Activated CD8-positive, alpha-beta memory T cell treated with anti-CD3 and anti-CD28 coated beads for 36 hours (primary cell): ENCODE data around the gene EEF1AKMT1. TPM values are rescaled to one million over a fixed set of nuclear protein-coding genes. Genes with fewer than 3 reads are reported as not detected.

Experiments used
- CTCF ChIA-PET: fragments of 350-600 bp; sonication (Branson Sonifier 250); formaldehyde crosslinking; loops from one replicate; lab custom pipeline; 2021; ENCODE audit warnings: antibody characterized with exemption; lab: Charles Lee
- POLR2A ChIA-PET: fragments of 350-600 bp; sonication (Branson Sonifier 250); formaldehyde crosslinking; loops from one replicate; lab custom pipeline; 2021; ENCODE audit warnings: antibody characterized with exemption; lab: Charles Lee
- total RNA-seq, 2 experiments: library from RNA; stranded (reverse); gene quantifications; one replicate each; pipeline ENCODE4 v1.2.3, GENCODE V29; 2021

The EEF1AKMT1 gene
- total RNA-seq, 2 experiments from 2014 or later: 19.6 to 21.3 TPM

DNA sequence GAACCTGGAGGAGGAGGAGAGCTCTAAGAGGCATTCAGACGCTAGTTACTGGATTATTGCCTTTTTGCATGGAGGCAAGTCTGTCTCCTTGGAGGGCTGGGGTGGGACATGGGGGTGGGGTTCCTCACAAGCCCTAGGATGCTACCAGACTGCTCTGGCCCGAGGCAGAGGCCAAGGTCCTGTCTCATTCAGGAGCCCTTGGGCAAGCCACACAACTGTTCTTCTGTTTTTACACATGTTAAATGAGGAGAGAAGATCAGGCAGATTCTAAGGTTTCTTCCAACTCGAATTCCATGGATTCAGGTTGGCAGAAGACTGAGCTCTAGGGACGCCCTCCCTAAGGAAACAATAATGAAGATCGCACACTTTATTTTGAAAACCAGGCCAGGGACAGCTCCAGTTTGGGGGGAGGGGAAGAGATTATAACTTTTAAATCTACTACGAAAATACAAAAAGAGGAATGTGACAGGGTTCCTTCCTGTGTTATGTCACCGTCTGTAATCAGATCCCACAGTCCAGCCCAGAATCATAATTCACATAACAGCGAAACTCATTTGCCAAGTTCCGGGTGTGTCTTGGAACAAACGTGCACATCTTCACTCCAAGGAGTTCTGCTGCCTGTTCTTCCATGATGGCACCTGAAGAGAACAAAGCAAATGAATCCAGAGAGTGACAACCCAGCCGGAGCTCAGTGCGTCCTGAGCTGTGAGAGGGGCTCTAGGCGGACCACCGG is 45.0 kb downstream of the EEF1AKMT1 start:
- CTCF ChIA-PET: no interaction called here
- POLR2A ChIA-PET: no interaction called here

DNA sequence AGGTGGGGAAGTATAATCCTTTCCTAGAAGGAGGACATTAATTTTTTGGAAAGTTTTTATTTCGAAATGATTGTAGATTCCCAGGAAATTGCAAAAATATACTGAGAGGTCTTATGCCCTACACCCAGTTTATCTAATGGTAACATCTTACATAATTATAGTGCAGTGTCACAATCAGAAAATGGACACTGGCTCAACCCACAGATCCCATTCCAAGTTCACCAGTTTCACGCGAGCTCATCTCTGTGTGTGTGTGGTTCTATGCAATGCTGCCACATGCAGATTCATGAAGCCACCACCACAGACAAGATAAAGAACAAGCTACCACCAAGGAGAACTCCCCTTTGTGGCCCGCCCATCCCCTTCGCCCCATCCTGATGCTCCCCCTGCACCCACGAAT is 45.9 kb downstream of the EEF1AKMT1 start:
- ChIA-PET POLR2A (no interaction called here), CTCF (no interaction called here)

DNA sequence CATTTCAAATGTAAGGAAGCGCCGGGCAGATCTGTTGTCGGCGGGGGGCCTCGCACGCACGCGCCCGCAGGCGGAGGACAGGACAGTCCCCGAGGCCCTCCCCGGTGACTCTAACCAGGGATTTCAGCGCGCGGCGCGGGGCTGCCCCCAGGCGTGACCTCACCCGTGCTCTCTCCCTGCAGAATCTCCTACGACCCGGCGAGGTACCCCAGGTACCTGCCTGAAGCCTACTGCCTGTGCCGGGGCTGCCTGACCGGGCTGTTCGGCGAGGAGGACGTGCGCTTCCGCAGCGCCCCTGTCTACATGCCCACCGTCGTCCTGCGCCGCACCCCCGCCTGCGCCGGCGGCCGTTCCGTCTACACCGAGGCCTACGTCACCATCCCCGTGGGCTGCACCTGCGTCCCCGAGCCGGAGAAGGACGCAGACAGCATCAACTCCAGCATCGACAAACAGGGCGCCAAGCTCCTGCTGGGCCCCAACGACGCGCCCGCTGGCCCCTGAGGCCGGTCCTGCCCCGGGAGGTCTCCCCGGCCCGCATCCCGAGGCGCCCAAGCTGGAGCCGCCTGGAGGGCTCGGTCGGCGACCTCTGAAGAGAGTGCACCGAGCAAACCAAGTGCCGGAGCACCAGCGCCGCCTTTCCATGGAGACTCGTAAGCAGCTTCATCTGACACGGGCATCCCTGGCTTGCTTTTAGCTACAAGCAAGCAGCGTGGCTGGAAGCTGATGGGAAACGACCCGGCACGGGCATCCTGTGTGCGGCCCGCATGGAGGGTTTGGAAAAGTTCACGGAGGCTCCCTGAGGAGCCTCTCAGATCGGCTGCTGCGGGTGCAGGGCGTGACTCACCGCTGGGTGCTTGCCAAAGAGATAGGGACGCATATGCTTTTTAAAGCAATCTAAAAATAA is 52.1 kb downstream of the EEF1AKMT1 start:
- ChIA-PET POLR2A (interaction anchor here (0.5 kb wide), 1 partner anchor 170 kb away, joined by 3 read pairs; no protein-coding TSS in a partner anchor), CTCF (no interaction called here)

DNA sequence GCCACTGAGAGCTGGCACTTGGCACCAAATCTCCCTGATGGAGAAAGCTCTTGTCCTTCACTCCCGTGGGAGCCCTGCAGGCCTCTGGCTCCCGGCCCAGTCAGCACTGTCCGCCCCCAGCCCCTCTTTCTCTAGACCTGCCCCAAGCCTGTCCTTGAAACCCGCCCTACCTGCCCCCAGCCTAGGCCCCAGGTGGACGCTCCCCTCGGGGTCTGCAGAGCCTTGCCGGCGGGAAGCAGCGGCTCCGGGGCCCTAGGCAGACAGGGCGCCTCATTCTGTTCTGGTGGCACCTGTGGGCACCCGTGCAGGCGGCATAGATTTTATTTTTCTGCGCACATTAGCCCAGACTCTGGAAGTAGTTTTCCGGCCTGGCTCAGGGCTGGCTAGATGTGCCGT is 52.7 kb downstream of the EEF1AKMT1 start:
- CTCF ChIA-PET: no interaction called here
- POLR2A ChIA-PET: interaction anchor here (0.6 kb wide), 1 partner anchor 193 kb away, joined by 3 read pairs; no protein-coding TSS in a partner anchor

DNA sequence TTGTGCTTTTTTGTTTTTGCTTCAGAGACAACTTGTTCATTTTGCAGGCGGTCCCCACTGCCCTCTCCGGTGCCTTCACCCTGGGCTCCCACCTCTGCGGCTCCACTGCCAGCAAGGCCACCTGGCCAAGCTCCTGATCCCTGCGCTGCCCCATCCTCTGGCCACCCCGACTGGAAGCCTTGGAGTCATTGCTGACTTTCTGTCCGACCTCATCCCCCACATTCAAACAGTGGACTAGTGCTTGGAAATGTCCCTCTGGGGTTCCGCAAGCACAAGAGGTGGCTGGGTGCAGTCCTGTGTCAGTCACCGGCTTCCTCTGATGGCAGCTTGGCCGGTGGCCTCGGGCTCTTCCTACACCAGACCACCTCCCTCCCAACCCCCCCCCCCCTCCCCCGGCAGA is 53.3 kb downstream of the EEF1AKMT1 start:
- CTCF ChIA-PET: no interaction called here
- POLR2A ChIA-PET: interaction anchor here (0.6 kb wide), 1 partner anchor 194 kb away, joined by 3 read pairs; no protein-coding TSS in a partner anchor

DNA sequence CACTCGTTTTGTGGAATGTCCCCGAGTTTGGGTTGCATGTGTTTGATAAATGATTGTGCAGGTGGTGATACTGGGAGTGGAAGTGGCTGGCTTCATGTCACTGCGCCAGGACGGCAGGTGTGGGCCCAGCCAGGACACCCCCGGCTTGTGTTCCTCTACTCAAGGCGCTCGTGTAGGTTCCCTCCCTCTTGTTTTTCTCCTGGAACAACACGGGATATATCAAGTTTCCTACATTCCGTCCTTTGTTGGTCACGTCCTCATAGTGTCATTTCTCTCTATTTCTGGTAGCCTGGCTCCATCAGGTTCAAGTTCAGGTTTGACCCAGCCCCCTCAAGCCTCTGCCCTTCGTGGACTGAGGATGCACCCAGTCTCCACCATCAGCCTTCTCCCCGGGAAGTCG is 54.0 kb downstream of the EEF1AKMT1 start:
- ChIA-PET CTCF (no interaction called here), POLR2A (no interaction called here)

DNA sequence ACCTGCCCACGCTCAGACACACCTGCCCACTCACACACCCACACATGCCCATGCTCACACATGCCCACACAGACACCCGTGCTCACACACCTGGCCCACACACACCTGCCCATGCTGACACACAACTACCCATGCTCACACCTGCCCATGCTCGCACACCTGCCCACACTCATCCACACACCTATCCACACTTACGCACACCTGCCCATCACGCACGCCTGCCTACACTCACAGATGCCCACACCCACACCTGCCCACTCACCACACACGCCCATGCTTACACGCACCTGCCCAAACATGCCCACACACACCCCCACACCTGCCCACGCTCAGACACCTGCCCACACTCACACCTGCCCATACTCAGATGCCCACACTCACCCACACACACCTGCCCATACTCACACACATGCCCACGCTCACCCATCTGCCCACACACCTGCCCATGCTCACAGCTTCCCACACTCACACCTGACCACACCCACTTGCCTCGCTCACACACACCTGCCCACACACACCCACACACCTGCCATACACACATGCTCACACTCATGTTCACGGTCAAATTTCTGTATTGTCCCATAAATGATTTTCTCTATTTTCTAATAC is 54.7 kb downstream of the EEF1AKMT1 start:
- CTCF ChIA-PET: no interaction called here
- POLR2A ChIA-PET: no interaction called here

DNA sequence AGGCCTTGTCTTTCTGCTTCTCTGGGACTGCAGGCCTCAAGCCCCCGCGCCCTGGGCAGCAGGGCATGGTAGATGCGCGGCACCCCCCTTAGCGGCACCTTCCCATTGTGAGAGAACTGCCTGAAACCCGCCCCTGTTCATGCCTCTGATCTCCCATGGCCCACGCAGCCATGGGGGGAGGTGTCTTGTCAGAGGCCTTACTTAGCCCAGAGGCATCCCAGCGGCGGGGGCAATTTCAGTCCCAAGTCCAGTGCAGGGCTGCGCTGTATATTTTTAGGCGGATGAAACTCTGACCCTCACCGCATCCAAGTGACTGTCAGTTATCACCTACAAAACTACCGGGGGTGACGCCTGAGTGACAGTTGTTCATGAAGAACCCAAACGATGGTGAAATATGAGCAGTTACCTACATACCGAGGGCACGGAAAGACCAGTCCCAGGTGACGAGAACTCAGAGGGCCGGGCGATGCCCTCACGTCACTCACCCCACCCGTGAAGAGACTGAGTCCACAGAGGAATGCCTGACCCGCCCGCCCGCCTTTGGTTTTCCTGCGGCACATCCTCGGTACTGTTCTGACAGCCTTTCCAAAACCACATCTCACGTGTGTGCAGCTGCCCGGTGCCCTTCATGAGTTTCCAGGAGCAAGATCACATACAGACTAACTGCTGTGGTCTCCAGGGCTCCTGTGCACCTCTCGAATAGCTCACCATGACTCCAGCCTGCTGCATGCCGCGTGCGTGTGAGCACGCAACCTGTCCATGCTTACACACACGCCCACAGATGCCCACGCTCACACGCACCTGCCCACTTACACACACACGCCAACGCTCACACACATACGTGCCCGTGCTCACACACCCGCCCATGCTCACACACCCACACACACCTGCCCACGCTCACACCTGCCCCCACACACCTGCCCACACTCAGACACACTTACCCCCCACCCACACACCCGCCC is 55.9 kb downstream of the EEF1AKMT1 start:
- CTCF ChIA-PET: no interaction called here
- POLR2A ChIA-PET: no interaction called here

DNA sequence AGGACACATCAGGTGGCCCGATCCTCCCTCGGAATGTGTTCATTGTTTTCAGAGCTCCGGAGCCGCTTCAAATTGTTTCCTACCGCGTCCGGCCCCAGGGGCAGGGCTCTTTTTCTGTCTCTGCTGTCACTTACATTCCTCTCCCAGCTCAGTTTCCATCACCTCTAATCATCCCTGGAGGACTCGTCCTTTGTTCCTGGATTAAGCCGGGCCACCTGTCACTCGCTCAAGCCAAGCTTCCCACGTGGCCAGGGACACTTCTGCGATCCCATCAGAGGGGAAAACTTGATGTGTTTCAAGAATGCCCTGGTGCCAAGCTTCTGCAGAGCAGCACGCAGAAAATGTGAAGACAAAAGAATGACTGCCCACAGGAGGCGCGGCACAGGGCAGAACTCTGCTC is 56.8 kb downstream of the EEF1AKMT1 start:
- ChIA-PET POLR2A (no interaction called here), CTCF (no interaction called here)

DNA sequence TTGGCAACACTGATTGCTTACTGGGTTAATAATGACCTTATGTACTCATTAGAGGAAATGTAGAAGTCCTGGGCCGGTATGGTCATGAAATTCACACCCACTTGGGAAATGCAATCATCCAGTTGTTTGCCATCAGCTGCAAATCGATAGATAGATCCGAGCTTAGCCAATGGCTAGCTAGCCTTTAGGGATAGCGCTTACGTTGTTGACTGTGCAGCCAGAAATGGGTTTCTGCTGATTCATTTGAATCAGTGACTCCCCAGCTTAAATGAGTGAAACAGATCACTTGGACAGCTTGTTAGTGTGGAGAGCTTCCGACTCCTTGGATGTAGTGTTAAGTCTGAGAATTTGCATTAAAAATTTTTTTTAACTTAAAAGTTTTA is 58.4 kb downstream of the EEF1AKMT1 start:
- ChIA-PET POLR2A (interaction anchor here (0.6 kb wide), 1 partner anchor 180 kb away, joined by 3 read pairs; no protein-coding TSS in a partner anchor), CTCF (interaction anchor here (0.7 to 1.4 kb wide), 3 partner anchors 10 to 113 kb away, joined by 3 read pairs; partner anchors contain the start of gene IL17D)

DNA sequence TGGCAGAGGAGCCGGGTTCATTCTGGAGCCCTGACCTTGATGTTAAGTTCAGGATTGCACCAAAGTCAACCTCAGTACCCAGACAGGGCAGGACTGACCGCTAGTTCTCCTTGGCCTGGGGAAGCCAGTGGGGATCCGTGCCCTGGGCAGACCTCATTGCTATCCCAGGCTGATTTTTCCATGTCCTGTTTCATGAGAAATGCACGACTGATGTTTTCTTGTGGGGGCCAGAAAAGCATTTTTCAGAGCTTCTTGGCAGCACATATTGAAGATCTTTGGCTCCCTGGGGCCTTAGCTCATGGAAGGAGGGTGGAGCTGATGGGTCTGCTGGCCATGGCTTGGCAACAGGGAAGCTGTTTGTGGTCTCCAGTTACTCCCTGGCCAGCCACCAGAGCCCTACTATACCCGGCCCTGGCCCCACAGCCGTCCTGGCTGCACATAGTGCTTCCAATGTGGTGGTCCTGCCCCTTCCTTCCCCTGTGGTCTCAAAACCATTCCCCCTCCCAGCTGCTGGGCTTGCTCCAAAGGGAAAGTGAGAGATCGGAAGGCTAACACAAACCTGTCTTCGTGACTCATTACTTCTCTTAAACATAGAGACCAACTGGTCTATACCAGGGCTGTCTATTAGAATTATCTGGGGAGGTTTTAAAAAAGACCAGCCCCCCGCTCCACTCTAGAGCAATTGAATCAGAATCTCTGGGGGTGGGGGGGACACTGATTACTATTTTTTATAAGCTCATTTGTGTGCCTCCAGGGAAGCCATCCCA is 59.0 kb downstream of the EEF1AKMT1 start:
- ChIA-PET POLR2A (interaction anchor here (0.5 kb wide), 1 partner anchor 532 kb away, joined by 3 read pairs; no protein-coding TSS in a partner anchor), CTCF (interaction anchor here (1.0 to 1.4 kb wide), 2 partner anchors 11 to 113 kb away, joined by 3 read pairs; partner anchors contain the start of gene IL17D)

DNA sequence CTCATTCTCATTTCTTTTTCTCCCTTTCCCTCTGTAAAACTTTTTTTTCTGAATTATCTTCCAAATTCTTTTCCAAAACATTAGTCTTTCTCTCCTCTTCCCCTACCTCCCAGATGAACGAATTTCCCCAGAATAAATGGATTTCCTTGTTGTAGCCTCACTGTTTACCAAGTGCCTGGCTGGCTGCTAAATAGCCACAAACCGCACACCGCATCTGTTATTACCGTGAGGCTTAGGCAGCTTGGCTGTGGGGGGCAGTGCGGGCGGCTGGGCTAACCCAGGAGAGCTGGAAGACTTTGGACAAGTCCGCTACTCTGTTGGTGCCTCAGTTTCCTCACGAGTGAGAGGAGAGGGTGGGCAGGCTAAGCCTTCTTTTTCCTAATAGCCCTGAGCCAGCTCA is 59.6 kb downstream of the EEF1AKMT1 start:
- POLR2A ChIA-PET: interaction anchor here (0.5 kb wide), 1 partner anchor 531 kb away, joined by 3 read pairs; no protein-coding TSS in a partner anchor
- CTCF ChIA-PET: interaction anchor here (1.0 to 1.4 kb wide), 2 partner anchors 11 to 114 kb away, joined by 3 read pairs; partner anchors contain the start of gene IL17D

DNA sequence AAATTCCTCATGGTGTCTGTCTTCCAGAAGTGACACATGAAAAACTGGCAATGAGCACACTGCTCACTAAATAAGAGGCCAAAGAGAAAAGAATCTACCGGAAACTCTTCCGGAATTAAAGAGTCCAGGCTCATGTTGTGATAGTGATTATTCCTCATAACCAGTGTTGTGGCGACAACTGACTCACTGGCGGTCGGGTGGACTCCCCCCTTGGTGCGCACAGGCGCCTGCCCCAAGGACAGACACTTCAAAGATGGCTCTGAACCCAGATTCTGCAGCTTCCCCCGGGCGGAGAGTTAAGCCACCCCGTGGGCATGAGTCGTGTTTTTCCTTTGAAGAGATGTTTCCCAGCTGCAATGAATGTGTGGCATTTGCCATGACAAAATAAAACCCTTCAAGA is 60.0 kb downstream of the EEF1AKMT1 start:
- CTCF ChIA-PET: interaction anchor here (1.0 kb wide), 2 partner anchors 10 to 109 kb away, joined by 3 to 4 read pairs; partner anchors contain the start of gene IL17D
- POLR2A ChIA-PET: no interaction called here

DNA sequence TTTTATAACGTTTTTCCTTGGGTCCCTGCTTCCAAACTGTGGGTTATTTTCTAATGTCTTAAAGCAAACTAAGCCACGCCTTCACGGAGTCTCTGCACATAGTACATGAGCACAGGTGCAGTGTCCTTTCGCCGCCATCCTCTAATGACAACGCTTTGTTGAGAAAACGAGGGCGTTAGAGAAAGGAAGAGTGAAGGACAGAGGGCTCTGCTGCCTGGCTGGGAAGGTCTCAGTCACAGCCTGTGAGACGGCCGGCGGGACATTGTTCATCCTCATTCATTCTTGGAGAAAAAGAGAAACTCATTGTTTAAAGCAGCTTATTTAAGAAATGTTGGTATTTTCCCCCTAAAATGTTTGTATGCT is 60.8 kb downstream of the EEF1AKMT1 start:
- ChIA-PET POLR2A (interaction anchor here (0.7 kb wide), 1 partner anchor 211 kb away, joined by 8 read pairs; no protein-coding TSS in a partner anchor), CTCF (interaction anchor here (1.0 kb wide), 2 partner anchors 9 to 110 kb away, joined by 3 to 4 read pairs; partner anchors contain the start of gene IL17D)

DNA sequence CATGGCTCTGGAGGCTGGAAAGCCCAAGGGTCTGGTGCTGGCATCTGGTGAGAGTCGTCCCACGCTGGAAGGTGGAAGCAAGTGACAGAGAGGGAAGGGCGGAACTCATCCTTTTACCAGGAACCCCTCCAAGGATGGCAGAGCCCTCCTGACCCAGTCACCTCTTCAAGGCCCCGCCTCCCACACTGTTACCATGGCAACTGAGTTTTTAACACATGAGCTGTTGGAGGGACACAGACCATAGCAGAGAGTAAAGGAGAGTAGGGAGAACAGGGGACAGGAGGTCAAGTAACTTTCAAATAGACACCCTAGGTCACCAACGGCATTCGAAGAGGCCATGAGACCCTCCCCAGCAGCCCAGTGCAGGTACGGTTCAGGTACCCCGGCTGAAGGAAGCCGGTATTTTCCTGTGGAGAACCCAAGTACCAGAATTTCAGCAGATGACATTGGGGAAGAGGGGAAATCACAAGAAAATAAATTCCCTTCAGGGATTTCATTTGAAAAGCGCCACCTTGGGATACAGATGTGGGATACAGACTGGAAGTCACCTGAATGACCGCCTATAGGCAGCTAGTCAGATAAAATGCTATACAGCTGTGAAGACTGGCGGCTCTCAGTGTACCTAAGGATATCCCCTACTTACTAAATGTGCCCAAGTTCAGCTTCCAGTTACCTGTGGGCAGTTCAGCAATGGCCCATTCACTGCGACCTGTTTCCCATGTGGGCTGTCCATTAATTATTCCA is 62.3 kb downstream of the EEF1AKMT1 start:
- ChIA-PET POLR2A (no interaction called here), CTCF (interaction anchor here (0.6 to 1.0 kb wide), 4 partner anchors 9 to 214 kb away, joined by 3 read pairs; no protein-coding TSS in a partner anchor)

DNA sequence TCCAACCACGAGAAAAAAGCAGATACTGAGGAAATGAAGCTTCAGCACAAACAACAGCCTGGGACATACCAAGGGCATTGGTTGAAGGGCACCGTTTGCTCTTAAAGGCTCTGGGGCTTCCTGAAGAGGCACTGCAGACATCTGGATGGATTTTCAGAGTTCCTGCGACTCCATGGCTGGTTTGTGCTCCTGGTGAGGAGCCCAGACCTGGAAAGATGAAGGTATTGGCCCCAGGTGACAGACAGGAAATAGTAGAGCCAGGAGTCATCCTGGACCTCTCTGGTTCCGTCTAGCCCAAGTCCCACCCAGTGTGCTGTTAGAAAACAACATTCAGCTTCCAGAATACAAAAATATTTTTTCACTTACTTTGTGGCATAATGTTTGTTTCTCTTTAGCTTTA is 64.0 kb downstream of the EEF1AKMT1 start:
- ChIA-PET POLR2A (no interaction called here), CTCF (no interaction called here)

DNA sequence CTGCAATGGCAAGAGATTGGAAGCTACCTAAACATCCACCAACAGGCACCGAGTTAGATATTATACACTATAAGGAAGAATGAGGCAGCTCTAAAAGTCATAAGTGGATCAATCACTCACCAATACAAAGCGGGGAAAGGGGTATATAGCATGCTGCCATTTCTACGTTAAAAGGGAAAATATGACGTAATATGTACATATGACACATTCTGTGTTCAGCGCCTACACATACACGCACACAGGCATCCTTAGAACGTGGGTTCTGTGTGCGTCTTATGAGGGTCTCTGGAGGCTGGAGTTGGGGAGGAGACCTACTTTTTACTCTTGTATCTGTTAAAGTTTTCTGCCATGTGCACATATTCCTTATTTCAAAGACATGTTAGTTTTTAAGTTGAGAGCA is 64.4 kb downstream of the EEF1AKMT1 start:
- ChIA-PET CTCF (no interaction called here), POLR2A (no interaction called here)
